COR-L47 (cell line): ENCODE results near the gene SLC25A45.

Experiments used
- DNase-seq: peaks from one replicate; lab custom pipeline; 2025; lab: John Stamatoyannopoulos, UW

SLC25A45 gene

DNA sequence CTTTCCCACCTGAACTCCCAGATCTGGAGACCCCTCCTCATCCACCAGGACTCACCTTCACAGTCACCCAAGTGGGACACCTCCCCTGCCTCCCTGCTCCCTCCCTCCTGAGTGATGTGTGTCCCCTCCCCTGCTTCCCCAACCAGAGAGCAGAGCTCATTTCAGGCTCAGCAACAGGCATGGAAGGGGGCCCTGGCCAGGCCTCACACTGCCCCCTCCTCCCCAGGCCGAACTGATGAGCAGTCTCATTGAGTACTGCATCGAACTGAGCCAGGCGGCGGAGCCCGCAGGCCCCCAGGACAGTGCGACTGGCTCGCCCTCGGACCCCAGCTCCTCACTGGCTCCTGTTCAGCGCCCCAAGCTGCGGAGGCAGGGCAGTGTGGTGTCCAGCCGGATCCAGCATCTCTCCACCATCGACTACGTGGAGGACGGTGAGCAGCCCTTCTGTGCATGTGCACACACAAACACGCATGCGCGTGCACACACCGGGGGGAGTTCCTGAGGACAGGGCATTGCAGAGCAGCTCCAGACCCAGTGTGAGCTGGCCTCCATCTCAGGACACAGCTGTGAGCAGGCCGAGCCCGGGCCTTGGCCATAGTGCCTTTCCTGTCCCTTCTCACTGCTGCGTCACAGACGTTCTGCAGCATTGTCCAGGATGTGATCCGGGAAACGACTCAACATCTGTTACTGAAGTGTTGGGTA is 22.3 kb upstream of the SLC25A45 start:
- DNase-seq, result no peak

DNA sequence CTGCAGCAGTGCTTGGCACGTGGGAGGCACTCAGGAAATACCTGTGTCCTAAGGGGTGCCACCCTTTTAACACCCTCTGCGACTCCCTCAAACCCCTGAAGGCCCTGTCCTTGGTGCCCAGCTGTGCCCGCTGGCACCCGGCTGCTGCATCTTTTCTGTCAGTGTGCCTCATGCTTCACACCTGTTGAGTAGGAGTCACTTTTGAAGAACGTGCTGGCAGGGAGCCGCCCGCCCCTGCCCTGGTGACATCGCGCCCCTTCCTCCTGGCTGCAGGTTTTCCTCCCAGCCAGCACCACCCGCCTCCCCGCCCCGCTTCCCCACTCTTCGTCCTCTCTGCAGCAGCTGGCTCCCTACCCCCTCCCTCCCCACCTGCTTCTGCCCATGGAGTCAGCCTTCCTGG is 21.8 kb upstream of the SLC25A45 start:
- DNase-seq, result no peak

GRCh38 chr11:65403607-65404121 is 21.2 kb upstream of the SLC25A45 start:
- DNase-seq, result no peak

GRCh38 chr11:65402790-65403189 is 20.3 kb upstream of the SLC25A45 start:
- no peak for DNase-seq

- no peak for DNase-seq
These were observed 19.4 kb upstream of the SLC25A45 start for GRCh38 chr11:65401803-65402248.

- no peak for DNase-seq
These were observed 18.8 kb upstream of the SLC25A45 start for GRCh38 chr11:65401073-65401802.

DNA sequence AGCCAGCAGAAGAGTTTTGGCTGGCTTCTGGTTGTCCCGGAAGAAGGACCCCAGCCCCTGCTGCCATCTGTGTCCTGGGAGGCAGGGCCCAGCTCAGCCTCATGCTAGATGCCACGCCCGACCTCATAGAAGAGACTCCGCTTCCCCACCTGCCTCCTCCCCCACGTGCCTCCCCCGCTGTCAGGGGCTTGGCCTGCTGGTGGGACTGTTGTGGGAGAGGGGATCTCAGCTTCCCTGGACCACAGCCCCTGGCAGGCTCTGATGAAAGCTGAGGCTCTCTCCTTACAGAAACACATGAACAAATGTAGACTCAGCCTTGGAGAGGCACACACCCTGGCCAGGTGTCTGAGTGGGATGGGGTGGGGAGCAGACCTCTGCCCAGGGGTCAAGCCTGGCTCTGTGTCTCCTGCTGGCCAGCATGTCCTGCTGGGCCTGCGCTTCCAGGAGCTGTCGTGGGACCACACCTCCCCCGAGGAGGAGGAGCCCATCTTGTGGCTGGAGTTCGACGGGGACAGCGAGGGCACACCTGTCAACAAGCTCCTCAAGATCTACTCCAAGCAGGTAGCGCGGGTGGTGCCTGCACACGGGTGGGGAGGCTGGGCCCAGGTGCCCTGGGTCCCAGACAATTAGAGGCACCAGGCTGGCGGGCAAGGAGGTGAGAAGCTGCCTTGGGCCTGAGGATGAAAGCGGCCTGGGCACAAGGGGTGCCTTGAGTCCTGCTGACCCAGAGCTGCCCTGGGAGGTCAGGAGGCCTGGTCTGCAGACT is 18.0 kb upstream of the SLC25A45 start:
- DNase-seq, result no peak

- DNase-seq, result no peak
These were observed 17.4 kb upstream of the SLC25A45 start for GRCh38 chr11:65399845-65400244.

- DNase-seq, result no peak
These were observed 16.8 kb upstream of the SLC25A45 start for GRCh38 chr11:65399249-65399648.

DNA sequence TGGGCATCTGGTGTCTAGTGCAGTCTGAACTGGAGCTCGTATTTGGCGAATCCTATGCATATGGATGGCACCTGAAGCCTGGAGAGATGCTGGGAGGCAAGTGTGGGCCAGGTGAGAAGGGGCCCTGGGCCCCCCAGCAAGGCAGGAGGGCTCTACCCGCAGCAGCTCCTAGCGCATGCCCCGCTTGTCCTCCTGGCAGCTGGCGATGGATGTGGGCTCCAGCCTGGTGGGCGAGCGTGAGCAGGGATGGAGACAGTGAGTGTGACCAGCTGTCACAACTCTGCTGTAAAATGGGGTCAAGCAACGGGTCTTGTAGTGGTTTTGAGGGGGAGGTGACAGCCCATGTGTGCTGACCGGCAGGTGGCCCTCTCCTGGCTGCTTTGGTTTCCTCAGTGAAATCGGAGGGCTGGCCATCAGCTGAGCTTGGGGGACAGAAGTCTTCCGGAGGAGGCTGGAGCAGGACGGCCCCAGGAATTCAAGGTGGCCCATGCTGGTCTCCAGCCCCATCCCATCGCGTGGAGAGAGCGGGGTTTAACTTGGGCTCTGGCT is 16.0 kb upstream of the SLC25A45 start:
- no peak for DNase-seq

GRCh38 chr11:65396769-65397745 is 14.6 kb upstream of the SLC25A45 start:
- no peak for DNase-seq

DNA sequence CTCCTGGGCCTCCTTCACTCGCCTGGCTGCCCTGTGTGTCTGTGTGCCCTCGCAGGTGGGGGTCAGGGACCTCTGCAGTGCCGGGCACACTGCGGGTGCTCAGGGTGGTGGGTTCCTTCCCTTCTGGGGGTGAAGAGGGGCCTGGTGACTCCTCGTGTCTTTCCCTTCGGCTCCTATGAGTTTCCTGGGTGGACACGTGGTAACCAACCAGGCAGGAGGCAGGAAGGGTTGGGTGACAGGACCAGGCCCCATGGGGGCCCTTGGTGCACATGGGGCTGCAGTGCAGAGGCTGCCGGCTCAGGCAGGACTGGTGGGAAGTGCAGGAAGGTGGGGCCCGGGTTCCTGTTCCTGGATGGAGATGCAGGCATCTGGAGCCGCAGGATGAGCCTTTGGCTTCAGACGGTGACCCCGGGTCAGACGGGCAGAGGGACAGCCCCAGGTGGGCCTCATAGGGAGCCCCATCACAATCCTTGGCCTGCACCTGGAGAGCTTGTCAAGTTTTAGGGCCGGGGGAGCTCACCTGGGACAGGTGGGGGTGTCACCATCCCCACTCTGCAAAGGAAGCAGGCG is 13.6 kb upstream of the SLC25A45 start:
- DNase-seq, result no peak

- DNase-seq, result no peak
These were observed 11.7 kb upstream of the SLC25A45 start for GRCh38 chr11:65394125-65394536.

GRCh38 chr11:65393513-65394079 is 11.2 kb upstream of the SLC25A45 start:
- no peak for DNase-seq

GRCh38 chr11:65392899-65393298 is 10.5 kb upstream of the SLC25A45 start:
- no peak for DNase-seq

GRCh38 chr11:65392186-65392829 is 9.9 kb upstream of the SLC25A45 start:
- no peak for DNase-seq

DNA sequence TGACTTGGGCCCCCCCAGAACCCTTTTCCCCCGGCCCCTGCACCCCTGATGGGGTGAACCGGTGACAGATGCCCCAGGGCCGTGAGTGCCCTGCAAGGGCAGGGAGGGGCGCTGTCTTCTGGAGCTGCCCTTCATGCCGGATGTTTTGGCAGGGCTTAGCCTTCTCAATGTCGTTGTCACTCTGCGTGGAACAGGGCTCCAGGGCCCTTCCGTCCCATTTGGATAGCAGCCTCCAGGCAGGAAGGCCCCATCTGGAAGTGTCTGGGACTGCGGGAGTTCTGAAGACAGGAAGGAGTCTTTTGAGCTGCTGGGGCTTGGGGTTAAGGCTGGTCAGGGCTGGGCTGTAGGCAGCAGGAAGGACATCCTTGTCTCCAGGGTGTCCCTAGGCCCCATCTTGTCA is 8.6 kb upstream of the SLC25A45 start:
- DNase-seq, result no peak

DNA sequence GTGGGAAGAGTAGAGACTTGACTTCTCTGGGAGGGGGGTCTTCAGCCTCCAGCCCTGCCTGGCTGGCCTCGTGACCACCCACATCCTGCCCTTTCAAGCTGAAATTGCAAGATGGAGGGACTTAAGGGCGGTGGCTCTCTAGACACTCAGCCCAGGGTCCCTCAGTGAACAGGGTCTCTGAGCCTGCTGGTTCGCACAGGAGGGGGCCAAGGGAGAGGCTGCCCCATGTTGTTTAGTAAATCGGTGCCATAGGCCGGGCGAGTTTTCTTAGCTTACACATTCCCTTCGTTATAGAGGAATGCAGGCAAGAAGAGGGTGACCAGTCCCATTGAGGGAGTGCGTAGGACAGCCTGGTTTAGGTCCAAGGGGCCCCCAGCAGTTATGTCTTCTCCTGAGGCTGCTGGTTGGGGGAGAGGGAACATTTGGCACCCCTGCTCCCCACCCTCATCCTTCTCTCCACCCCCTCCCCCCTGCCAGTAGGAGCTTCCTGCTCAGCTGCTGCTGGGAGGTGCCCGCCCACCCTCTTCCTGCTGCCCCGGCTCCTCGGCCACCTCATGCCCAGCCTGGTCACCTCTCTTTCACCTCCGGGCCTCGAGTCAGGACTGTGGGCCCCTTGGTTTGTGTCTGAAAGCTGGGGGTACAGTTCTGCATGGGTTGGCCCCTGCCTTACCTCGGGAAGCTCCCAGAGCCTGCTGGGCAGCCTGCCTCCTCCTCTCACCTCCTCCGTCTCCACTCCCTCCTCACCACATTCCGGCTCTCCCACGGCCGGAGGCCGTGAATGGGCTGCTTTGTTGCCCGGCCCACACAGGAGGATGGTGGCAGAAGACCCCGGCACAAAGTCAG is 7.9 kb upstream of the SLC25A45 start:
- no peak for DNase-seq
